HUES6 (cell line): ENCODE data around the gene RSPH10B2.
"Not testable (repeated sequence)": the region's sequence is repeated elsewhere in the genome, so short reads cannot be mapped to it uniquely, and the experiment has no call there.

Experiments used
- H3K27ac ChIP-seq: 2 replicates; pipeline ENCODE4 v1.7.0; 2013; ENCODE audit warnings: low read depth, mild to moderate bottlenecking, low read length, inconsistent platforms
- H3K27me3 ChIP-seq: 2 replicates; pipeline ENCODE4 v1.6.1; 2013; ENCODE audit warnings: low read length; ENCODE audit not compliant: control insufficient read depth, insufficient read depth
- H3K36me3 ChIP-seq: 2 replicates; pipeline ENCODE4 v1.6.1; 2013; ENCODE audit warnings: low read length; ENCODE audit not compliant: control insufficient read depth, insufficient read depth
- H3K4me1 ChIP-seq: 2 replicates; pipeline ENCODE4 v1.6.1; 2013; ENCODE audit warnings: low read length; ENCODE audit not compliant: control insufficient read depth, insufficient read depth
- H3K4me3 ChIP-seq: 2 replicates; pipeline ENCODE4 v1.5.1; 2013; ENCODE audit warnings: low read depth, low read length
- H3K9ac ChIP-seq: one replicate; pipeline ENCODE4 v1.6.1; 2013; ENCODE audit warnings: mild to moderate bottlenecking, low read length
- H3K9me3 ChIP-seq: 2 replicates; pipeline ENCODE4 v1.6.1; 2013; ENCODE audit warnings: low read depth, low read length; ENCODE audit not compliant: control insufficient read depth, insufficient read depth

RSPH10B2 gene

DNA sequence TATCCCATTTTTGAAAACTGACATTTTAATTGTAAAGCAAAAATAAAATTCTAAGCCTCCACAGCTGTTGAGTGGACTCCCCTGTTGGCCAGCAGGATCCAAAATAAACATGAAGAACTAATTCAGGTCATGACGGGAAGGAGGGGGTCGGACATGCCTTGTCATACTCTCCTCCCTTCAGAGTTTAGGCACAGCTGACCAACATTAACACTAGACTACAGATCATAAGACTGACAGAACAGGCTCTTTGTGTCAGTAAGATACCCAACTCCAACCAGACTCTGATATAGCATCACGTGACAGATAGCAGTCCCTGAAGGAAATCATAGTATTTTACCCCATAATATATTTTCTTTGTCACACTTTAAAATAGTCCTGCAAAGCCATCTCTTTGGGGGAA, 26.2 kb upstream of the RSPH10B2 start:
- Histone ChIP-seq H3K27me3 (no peaks in the 10 kb centered on the region; the same call in 1 of the 2 replicates), H3K9ac (no peak overlapping the region), H3K4me3 (no peak overlapping the region), H3K27ac (no peak overlapping the region), H3K36me3 (peaks cover 8% of the 10 kb centered on the region), H3K9me3 (no peaks in the 10 kb centered on the region), H3K4me1 (no peaks in the 10 kb centered on the region)

DNA sequence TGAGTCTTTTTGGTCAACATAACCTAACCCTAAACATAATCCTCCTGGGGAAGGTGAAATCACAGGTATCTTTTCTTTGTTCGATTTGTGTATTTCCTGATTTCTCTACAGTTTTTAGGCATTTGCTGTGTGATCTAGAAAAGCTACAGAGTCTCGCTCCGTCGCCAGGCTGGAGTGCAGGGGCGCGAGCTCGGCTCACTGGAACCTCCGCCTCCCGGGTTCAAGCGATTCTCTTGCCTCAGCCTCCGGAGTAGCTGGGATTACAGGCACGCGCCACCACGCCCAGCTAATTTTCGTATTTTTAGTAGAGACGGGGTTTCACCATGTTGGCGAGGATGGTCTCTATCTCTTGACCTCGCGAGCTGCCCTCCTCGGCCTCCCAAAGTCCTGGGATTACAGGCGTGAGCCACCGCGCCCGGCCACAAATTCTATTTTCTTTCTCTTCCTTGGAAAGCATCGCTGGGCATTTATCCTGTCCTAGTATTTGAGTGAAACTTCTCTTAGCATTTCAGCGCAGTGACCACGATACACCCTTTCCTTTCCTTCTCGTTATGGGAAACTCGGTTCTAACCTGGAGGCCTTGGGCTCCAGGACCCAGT, 24.9 kb upstream of the RSPH10B2 start:
- H3K4me1 ChIP-seq, H3K9ac ChIP-seq, H3K9me3 ChIP-seq, H3K27me3 ChIP-seq, H3K27ac ChIP-seq: not testable (repeated sequence)
- Histone ChIP-seq H3K36me3 (peaks cover 21% of the 10 kb centered on the region), H3K4me3 (peak overlapping the region; percentile 86)

DNA sequence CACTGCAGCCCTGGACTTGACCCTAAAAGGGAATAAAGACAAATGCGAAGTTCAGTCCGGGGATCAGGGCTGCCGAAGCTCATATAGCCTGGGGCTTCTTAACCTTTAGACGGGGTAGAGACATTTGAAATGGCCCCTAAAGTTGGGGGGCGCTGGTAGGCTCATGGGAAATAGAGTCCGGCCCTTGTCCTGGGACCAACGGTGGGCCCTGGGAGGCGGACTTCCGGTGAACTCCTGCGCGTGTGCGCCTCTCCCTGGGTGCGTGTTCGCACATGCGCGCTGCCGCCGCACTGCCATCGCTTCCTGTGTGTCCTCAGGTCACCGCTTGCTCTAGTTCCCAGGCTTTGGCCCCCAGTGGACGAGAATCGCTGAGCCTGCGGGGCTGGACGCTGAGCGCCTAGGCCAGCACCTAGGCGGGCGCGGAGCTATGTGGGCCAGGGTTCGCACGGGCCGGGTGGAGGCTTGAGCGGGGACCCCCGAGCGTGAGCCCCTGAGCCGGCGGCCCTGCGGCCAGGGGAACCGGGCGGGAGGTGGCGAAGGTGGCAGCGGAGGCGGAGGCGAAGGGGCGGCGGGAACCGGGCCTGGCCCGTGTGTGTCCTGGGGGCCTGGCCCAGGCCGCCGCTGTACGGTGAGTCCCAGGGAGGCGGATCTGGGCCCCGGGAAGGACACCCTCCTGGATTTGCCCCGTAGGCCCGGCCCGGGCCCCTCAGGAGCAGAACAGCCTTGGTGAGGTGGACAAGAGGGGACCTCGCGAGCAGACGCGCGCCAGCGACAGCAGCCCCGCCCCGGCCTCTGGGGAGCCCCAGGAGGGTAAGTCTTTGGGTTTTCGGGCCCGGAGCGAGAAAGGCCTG, 24.2 kb upstream of the RSPH10B2 start:
- H3K4me3 ChIP-seq = peak overlapping the region; percentile 86
- H3K9ac ChIP-seq = peak overlapping the region; percentile 79
- H3K4me1 ChIP-seq = no peaks in the 10 kb centered on the region
- H3K36me3 ChIP-seq = peaks cover 24% of the 10 kb centered on the region
- H3K9me3 ChIP-seq = no peaks in the 10 kb centered on the region
- no peaks in the 10 kb centered on the region for H3K27me3 ChIP-seq
- peak overlapping the region; percentile 42; the same call in 1 of the 2 replicates for H3K27ac ChIP-seq

DNA sequence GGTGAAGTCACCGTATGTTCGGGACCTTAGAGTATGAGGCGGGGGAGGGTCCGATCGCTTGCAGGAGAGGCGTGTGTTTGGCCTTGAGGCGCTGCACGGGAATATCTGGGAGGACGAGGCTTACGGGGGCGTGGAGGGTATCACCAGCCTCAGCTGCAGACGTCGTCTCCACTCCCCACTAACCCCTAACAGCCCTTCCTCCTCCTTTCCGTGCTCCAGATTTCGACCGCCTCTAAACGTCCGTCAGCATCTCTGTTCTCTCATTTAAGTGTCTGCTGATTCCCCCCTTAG, 23.6 kb upstream of the RSPH10B2 start:
- Histone ChIP-seq H3K27ac (no peak overlapping the region), H3K4me3 (peak overlapping the region; percentile 86), H3K27me3 (no peaks in the 10 kb centered on the region)

DNA sequence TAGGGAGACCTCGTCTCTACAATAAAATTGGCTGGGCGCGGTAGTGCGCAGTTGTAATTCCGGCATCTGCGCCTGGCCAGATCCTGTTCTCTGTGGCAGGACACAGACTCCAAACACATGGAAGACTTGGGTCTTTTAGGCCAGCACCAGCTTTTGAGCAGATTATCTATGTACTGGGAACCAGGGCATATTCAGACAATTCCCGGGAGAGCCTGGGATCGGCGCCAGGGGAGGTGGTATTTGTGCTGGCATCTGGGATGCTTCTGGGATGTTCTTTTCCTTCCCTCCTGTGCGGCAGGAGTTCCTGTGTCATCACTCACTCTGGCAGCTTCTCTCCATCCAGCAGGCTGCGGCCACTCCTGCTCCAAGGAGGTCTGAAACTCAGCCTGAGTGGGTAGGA, 15.5 kb upstream of the RSPH10B2 start:
- H3K4me1 ChIP-seq, H3K4me3 ChIP-seq, H3K27ac ChIP-seq, H3K27me3 ChIP-seq, H3K9ac ChIP-seq, H3K9me3 ChIP-seq: not testable (repeated sequence)
- peaks cover 49% of the 10 kb centered on the region for H3K36me3 ChIP-seq

More for the DNA sequence above, 23.6 kb upstream of the RSPH10B2 start:
- Histone ChIP-seq H3K9me3 (no peaks in the 10 kb centered on the region), H3K9ac (peak overlapping the region; percentile 79), H3K4me1 (no peaks in the 10 kb centered on the region), H3K36me3 (peaks cover 30% of the 10 kb centered on the region)

DNA sequence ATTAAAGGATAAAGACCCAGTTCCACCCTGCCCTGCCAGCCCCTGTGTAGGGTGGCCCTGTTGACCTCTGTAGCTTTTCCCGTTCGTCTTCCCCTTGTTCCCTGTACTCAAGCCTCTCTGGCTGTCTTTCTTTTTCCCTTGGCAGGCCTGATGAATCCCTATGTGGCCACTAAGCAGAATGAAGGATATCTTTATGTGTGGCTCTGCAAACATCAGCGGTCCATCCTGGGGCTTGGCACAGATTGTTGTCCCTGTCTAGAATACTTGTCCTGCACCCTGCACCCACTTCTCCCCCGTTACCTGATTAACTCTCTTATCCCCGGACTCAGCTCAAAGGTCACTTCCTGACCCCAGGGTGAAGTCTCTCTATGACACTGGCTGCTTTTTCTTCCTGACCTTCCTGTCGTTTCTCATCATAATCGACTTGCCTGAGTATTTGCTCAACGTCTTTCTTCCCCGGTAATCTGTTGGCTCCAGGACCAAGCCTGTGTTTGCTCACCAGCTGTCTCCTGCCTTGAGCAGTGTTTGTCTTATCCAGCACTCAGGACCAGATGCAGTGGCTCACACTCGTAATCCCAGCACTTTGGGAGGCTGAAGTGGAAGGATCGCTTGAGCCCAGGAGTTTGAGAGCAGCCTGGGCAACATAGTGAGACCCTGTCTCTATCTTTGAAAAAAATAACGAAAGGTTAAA, 9.3 kb upstream of the RSPH10B2 start:
- H3K9me3 ChIP-seq, H3K27me3 ChIP-seq, H3K9ac ChIP-seq, H3K4me3 ChIP-seq, H3K4me1 ChIP-seq, H3K27ac ChIP-seq: not testable (repeated sequence)
- peaks cover 13% of the 10 kb centered on the region for H3K36me3 ChIP-seq

DNA sequence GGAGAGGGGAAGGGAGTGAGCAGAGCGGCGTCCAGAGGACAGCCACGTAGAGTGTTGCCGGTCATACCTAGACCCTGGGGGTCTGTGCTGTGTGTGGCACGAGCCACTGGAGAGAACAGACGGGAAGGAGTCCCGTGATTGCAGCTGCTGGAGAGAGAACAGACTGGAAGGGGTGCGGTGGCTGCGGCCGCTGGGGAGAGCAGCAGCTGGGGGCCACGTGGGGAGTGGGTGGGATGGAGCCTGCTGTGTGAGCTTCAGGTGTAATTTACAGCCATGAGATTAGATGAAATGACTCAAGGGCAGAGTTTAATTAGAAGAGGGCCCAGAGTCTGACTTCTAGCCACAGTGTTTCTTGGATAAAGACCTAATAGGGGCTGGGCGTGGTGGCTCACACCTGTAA, 4.6 kb upstream of the RSPH10B2 start:
- not testable (repeated sequence) for H3K9me3 ChIP-seq, H3K4me1 ChIP-seq, H3K27ac ChIP-seq, H3K9ac ChIP-seq, H3K4me3 ChIP-seq, H3K27me3 ChIP-seq, H3K36me3 ChIP-seq

DNA sequence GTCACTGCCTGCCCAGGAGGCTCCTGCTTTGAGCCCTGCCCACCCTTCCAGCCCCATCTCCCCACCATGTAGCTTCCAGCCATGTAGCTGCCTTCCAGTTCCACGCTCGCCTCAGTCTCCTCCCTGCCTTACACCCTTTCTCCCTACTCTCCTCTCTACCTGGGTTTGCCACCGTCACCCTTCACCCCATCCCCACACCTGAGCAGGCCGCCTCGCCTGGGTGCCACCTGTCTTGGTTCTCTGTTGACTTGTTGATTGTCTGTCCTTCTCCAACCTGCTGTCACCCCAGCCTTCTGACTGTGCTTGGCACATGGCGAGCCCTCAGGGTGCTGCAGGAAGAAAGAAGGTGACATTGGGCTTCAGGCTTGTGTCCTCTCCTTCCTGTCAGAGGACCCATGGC, 3.7 kb upstream of the RSPH10B2 start:
- H3K9ac ChIP-seq, H3K4me1 ChIP-seq, H3K4me3 ChIP-seq, H3K27me3 ChIP-seq, H3K9me3 ChIP-seq, H3K27ac ChIP-seq, H3K36me3 ChIP-seq: not testable (repeated sequence)

DNA sequence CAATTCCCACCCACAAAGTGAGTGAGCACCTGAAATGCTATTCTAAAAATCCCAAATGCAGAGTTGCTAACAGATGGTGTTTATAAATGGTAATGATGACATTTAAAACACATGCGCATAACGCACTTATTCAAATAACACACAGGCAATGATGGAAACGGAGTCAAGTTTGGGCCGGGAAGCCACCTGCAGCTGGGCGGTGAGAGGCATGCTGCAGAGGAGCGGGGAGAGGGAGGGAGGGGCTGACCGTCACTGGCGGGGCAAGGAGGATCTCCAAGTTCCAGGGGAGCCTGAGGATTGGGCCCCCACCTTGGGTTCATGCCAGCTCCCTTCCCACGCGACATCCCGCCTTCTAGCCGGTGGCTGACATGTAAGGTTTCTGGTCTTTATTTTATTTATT, 7.3 kb downstream of the RSPH10B2 start:
- H3K36me3 ChIP-seq = not testable (repeated sequence)

DNA sequence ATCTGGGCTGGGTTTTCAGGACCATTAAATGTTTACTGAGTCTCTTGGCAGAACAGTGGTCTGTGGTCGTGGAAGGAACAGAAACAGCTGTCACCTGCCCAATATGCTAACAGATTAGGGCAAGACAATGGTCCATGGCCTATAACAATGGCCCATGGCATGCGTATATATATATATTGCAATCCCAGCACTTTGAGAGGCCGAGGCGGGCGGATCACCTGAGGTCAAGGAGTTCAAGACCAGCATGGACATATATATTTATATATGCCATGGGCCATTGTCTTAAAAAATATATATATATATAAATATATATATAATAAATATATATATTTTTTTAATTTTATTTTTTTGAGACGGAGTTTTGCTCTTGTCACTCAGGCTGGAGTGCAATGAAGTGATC, 27.7 kb downstream of the RSPH10B2 start:
- not testable (repeated sequence) for H3K4me1 ChIP-seq, H3K27me3 ChIP-seq

More for the DNA sequence above, 7.3 kb downstream of the RSPH10B2 start:
- not testable (repeated sequence) for H3K27ac ChIP-seq, H3K9ac ChIP-seq, H3K9me3 ChIP-seq, H3K27me3 ChIP-seq, H3K4me3 ChIP-seq, H3K4me1 ChIP-seq

DNA sequence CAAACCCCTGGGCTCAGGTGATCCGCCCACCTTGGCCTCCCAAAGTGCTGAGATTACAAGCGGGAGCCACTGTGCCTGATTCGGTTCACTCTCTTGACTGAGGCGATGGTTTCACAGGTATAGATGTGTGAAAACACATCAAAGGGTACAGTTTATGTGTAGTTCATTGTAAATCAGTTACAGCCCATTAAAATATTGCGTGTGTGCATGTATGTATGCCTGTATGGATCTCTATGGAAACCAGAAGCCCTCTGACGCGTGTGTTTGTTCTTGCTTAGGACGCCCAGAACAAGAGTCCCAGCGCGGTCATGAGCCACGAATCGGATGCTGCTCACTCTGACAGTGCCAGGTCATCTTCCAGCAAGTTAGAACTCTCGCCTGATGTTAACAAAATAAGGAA, 35.5 kb downstream of the RSPH10B2 start:
- not testable (repeated sequence) for H3K9me3 ChIP-seq, H3K27ac ChIP-seq, H3K4me3 ChIP-seq, H3K27me3 ChIP-seq, H3K4me1 ChIP-seq, H3K9ac ChIP-seq, H3K36me3 ChIP-seq

More for the DNA sequence above, 27.7 kb downstream of the RSPH10B2 start:
- H3K36me3 ChIP-seq, H3K27ac ChIP-seq, H3K9me3 ChIP-seq, H3K9ac ChIP-seq, H3K4me3 ChIP-seq: not testable (repeated sequence)
